ENCODE data around the gene DYNC1I1.

The DYNC1I1 gene

GRCh38 chr7:95863623-95864022 lies 91.3 kb downstream of the DYNC1I1 start:
- DNase-seq: no peak

- DNase-seq: no peak
These were observed 93.5 kb downstream of the DYNC1I1 start for GRCh38 chr7:95865716-95866371.

- DNase-seq: peak; percentile 33
These were observed 95.0 kb downstream of the DYNC1I1 start for GRCh38 chr7:95867309-95867708.

- peak; percentile 36 for DNase-seq
These were observed 98.9 kb downstream of the DYNC1I1 start for GRCh38 chr7:95871075-95871848.

- DNase-seq: no peak
These were observed 99.5 kb downstream of the DYNC1I1 start for GRCh38 chr7:95871896-95872295.

GRCh38 chr7:95874129-95874528 lies 101.8 kb downstream of the DYNC1I1 start:
- DNase-seq: no peak

- no peak for DNase-seq
These were observed 102.3 kb downstream of the DYNC1I1 start for GRCh38 chr7:95874541-95875265.

- no peak for DNase-seq
These were observed 103.2 kb downstream of the DYNC1I1 start for GRCh38 chr7:95875519-95875918.

- DNase-seq: no peak
These were observed 106.3 kb downstream of the DYNC1I1 start for GRCh38 chr7:95878677-95879076.

- no peak for DNase-seq
These were observed 109.2 kb downstream of the DYNC1I1 start for GRCh38 chr7:95881597-95881996.

- DNase-seq: no peak
These were observed 110.9 kb downstream of the DYNC1I1 start for GRCh38 chr7:95883217-95883616.

GRCh38 chr7:95886501-95887090 lies 114.2 kb downstream of the DYNC1I1 start:
- DNase-seq: no peak

- no peak for DNase-seq
These were observed 121.1 kb downstream of the DYNC1I1 start for GRCh38 chr7:95893484-95893883.

GRCh38 chr7:95897557-95898251 lies 125.3 kb downstream of the DYNC1I1 start:
- DNase-seq: no peak

- DNase-seq: no peak
These were observed 127.7 kb downstream of the DYNC1I1 start for GRCh38 chr7:95899919-95900513.

- DNase-seq: no peak
These were observed 128.7 kb downstream of the DYNC1I1 start for GRCh38 chr7:95901006-95901405.

GRCh38 chr7:95904099-95904498 lies 131.7 kb downstream of the DYNC1I1 start:
- DNase-seq: no peak

- no peak for DNase-seq
These were observed 132.8 kb downstream of the DYNC1I1 start for GRCh38 chr7:95905167-95905566.

- no peak for DNase-seq
These were observed 134.5 kb downstream of the DYNC1I1 start for GRCh38 chr7:95906851-95907250.

GRCh38 chr7:95907337-95907736 lies 135.0 kb downstream of the DYNC1I1 start:
- DNase-seq: no peak

GRCh38 chr7:95908499-95908898 lies 136.1 kb downstream of the DYNC1I1 start:
- no peak for DNase-seq

GRCh38 chr7:95910341-95910740 lies 138.0 kb downstream of the DYNC1I1 start:
- no peak for DNase-seq
